NCI-H1105 treated with DMSO at 0.1 percent for 48 hours (cell line): ENCODE results near the gene NOP16.

Source experiments
- DNase-seq: peaks from one replicate; lab custom pipeline; 2025; lab: John Stamatoyannopoulos, UW

NOP16 gene

DNA sequence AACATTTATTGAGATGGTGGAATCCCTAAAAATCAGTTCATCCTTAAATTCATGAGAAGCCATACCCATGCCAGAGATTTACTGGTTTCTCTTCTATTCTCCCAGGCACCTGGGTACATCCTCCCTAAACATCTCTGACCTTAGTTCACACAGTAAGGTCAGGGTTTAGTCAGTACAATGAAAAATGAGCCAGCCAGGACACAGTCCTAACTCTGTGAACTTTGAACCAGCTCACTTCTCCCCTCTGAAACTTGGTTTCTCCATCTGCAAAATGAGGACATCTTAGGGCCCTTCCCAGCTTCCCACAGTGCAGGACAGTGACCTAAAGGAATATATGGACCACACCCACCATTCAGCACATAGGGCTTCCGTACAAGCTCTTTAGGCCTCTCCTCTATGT lies 1.9 kb downstream of the NOP16 start:
- no peak for DNase-seq

DNA sequence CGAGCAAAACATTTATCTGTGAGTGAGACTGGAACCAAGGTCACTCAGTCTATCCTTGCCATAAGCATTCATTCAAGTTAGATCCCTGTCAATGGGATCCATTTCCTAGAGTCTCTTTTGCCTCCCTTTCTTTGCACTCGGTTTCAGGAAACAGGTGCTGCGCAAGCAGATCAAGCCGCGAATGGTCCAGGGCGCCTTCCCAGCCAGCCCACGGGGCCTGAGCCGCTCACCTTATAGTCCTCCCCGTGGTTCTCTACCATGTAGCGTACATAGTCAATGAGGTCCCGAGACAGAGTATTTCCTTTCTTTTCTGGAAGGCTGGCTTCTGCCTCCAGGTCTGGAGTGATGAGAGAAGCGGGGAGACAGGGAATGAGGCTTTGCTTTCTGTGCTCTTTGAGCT lies 3.4 kb downstream of the NOP16 start:
- no peak for DNase-seq

DNA sequence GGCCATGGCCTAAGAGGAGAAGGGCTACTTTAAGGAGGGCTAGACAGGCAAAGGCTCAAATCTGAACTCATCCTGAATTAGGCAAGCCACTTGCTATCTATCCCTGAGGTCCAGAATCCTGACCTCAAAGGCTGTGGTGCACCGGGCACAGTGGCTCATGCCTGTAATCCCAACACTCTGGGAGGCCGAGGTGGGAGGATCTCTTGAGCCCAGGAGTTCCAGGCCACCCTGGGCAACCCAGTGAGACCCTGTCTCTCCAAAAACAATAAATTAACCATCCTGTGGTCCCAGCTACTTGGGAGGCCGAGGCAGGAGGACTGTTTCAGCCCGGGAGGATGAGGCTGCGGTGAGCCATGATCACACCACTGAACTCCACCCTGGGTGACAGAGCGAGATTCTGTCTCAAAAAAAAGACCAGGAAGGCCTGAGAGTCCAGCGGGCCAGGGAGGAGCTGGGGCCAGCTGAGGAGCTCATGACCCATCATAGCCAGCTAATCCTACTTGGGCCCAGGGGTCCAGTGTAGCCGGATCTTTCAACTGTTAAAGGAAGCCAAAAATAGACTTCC lies 4.0 kb downstream of the NOP16 start:
- no peak for DNase-seq

GRCh38 chr5:176383961-176384360 lies 4.4 kb downstream of the NOP16 start:
- DNase-seq: no peak

DNA sequence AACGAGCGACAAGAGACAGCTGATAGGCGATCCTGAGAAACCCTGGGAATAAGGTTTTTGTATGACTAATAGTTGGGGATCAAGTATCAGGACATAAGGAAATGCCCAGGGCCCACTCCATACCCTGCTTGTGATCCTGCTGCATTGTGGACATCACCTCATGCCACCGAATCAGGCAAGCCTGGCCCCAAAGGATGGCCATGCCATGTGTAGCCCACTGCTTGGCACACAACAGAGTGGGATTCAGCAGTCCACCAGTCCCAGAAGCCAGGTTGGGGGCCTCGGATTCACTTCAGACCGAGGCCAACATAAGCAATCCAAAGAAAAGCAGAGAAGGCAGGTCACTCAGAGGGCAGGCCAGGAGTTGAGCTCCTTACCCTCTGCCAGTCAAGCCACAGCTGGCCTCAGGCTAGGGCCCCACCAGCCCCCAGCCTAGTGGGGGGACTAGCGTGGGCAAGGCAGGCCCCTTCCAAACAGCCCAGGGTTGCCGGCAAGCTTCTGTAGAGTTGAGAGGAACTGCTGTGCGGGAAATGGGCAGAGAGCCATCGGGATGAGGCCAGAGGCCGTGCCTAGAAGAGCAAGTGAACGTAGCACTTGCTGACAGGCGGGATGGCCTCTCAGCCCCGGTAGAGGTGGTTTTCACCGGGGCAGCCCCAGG lies 5.0 kb downstream of the NOP16 start:
- no peak for DNase-seq

DNA sequence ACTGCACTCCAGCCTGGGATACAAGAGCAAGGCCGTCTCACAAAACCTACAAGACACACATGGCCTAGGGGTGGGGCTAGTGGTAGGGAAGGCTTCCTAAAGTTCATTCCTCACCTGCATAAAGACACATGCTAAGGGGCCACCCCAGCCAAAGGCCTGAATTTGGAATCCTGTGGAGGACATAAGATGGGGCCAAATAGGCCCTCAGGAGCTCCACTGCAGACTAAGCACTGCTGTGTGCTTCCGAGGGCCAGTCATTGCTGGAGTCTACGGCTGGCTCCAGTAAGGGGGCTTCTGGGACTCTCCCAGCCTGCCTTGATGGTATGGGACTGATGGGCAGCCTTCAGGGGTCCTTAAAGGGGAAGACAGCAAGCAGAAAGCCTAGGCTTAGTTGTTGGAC lies 5.7 kb downstream of the NOP16 start:
- no peak for DNase-seq

- DNase-seq: no peak
Observed at GRCh38 chr5:176381979-176382378, 6.4 kb downstream of the NOP16 start.

GRCh38 chr5:176381423-176381822 lies 7.0 kb downstream of the NOP16 start:
- DNase-seq: no peak

- DNase-seq: no peak
Observed at GRCh38 chr5:176379881-176380280, 8.5 kb downstream of the NOP16 start.

DNA sequence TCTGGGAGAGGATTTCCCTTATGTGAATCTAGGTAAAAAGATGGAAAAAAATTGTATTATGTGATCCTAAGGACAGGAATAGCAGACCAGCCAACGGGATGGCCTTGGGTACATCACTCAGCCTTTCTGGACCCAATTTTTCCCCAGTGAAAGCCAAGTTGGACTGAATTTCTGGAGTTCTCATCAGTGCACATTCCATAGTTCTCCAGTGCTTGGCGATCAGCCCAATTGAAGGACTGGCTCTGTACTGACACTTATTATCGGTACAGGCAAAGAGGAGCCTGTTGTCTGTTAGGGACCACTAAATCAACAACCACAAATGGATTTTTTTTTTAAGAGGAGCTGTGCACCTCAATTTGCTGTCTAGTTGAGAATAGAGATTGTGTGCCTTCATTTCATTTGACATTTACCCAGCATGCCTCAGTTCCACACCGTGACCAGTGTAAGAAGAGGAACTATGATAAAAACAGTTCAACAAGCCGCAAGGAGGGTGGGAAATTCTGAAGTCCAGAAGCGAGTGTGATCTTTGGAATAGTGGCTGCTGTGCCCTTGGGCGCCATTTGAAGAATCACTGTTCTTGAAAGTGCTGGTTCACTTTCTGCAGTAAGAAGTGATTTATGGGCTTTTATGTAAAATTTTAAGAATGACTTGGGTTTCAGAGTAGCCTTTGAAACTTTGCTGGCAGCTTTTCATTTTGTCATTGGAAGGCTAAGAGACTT lies 15.1 kb downstream of the NOP16 start:
- no peak for DNase-seq

DNA sequence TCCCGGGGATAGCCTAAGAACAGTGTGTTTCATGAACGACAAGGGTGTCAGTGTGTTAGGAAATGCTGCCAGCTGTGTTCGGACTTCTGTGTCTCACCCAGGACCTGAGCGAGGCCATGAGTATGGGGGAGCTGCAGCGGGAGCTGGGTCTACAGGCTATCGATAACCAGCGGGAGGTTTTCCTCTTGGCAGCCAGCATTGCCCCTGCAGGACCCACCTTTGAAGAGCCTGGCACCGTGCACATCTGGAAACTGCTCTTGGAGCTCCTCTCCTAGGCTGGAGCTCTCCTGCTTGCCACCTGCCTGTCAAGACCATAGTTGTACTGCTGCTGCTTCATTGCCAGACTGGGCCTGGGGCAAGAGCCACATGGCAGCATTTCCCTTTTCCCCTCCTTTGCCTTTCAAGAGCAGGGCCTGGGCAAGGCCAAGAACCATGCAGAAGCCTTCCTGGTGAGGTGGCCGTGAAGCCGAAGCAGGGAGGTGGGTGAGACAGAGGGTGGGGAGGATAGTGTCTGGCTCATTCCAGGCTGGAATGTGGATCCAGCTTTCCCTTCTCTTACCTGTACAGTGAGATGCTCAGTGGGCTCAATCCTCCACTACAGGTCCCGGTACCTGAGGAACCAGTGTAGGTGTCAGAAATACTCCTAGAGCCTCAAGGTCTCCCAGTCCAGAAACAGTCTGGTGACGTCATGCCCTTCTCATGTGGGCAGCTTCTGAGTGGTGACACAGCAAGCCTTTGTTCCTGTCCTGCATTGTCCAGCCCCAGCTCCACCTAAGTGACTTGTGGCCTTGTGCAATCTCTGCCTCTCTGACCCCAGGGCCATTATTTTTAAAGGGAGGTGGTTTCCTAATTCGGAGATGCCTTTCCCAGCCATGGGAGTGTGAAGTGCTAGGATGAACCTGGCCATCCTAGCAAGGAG lies 16.5 kb downstream of the NOP16 start:
- no peak for DNase-seq

- no peak for DNase-seq
Observed at GRCh38 chr5:176369934-176370711, 18.3 kb downstream of the NOP16 start.

DNA sequence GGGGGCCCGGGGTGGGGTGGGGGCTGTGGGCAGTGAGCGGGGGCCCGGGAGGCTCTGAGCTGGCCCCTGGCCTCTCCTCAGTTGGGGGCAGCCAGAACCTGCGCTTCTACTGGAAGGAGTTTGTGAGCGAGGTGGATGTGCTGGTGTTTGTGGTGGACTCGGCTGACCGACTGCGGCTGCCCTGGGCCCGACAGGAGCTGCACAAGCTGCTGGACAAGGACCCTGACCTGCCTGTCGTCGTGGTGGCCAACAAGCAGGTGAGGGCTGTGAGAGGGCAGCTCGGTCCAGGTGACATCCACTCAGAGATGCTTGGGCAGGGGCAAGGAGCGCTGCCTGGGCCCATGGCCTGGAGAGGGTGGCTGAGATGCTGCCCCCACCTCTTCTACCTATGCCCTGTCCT lies 19.7 kb downstream of the NOP16 start:
- DNase-seq: no peak

- DNase-seq: no peak
Observed at GRCh38 chr5:176366232-176366894, 22.0 kb downstream of the NOP16 start.

GRCh38 chr5:176365351-176366231 lies 22.8 kb downstream of the NOP16 start, which contains the start of gene ARL10:
ARL10 (plus strand) TSS chr5:176365487; CDS start chr5:176365564, 77 bp downstream.
- DNase-seq: peak; percentile 19

GRCh38 chr5:176364765-176365350 lies 23.5 kb downstream of the NOP16 start:
- no peak for DNase-seq

DNA sequence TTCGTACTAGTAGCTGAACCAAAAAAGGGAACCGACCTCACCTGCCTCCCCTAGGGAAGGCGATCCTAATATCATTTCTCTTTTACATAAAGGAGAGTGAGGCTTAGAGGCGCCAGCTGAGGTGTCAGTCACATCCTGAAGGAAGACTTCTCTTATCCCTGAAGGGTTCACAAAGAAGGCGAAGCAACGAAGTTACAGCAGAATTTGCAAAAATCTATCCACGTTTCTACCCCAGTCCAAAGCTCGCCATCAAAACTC lies 26.2 kb downstream of the NOP16 start:
- no peak for DNase-seq

DNA sequence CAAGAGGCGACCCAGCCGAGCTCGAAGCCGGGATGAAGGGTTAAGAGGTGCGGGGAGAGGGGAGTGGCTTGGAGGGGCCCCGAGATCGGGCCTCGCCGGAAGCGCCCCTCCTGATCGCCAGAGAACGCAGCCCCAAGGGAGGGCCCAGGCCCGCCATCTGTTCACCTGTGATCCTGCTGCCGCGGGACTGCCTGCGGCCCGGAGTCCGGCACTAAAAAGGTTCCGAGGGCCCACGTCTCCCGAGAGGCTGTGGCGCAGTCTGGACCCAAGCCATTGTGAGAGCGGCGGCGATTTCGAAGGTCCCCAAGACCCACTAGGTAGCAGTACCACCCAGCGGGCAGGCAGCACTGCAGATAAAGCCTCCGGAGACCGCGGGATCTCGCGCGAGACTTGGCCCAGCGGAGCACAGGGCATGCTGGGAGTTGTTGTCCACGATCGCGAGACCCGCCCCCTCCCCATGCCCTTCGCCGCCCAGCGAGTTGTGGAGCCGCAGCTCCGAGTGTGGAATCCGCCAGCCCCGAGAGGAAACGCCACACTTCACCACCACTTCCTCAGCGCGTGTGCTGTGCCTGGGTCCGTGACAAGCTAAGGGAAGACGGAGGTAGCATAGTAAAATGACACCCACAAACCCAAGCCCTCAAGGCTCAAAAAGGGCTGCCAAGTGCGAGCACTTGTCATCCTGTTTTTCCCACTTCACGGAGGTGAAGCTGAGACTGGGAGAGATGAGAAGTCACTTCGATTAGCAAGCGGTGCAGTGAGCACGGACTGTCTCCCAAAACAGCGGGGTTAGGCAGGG lies 26.8 kb downstream of the NOP16 start, which contains the start of gene KIAA1191:
Gene KIAA1191 (minus strand): TSS at position 328 of the 796 bp plus-strand sequence. CDS start 2,256 bp downstream, outside the sequence.
- DNase-seq: peak; percentile 67

DNA sequence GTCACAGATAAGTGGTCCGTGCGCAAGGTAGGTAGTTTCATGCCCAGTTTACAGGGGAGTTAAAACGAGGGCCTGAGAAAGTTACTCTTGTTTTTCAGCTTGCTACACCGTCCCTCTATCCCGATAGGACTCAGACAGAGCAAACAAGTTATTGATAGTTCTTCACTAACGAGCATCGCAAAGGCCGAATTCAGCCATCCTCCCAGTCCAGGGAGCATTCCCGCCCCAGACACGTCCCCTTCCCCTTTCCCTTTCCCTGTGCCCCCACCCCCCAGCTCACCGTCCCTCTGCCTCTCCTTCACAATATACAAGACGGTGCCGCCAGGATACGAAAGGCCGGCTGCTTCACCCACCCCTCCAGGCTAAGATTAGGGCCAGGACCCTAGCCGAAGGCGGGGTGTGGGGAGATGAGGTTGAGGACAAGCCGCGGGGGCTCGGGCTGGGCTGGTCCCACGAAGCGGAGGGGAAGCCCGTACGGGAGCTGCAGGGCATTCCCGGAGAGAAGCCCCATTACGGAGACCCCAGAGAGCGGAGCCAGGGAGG lies 27.4 kb downstream of the NOP16 start:
- no peak for DNase-seq
